Smooth muscle cell (in vitro differentiated cells): Measurements from ENCODE around the gene NCR2. TPM values are rescaled to one million over a fixed set of nuclear protein-coding genes. Genes with fewer than 3 reads are reported as not detected.

Experiments
- DNase-seq: peaks from one replicate; lab custom pipeline; 2025; ENCODE audit not compliant: unreplicated experiment; lab: John Stamatoyannopoulos, UW
- H2AFZ ChIP-seq: fragments of 200-600 bp; sonication (generic); 2 replicates; pipeline ENCODE4 v1.6.0; 2016; ENCODE audit warnings: antibody characterized with exemption, low read depth, mild to moderate bottlenecking
- H3F3A ChIP-seq: fragments of 200-600 bp; sonication (generic); 2 replicates; pipeline ENCODE4 v1.6.0; 2017; ENCODE audit warnings: antibody characterized with exemption, low read depth
- H3K27ac ChIP-seq: fragments of 200-600 bp; sonication (generic); 2 replicates; pipeline ENCODE4 v1.5.1; 2016; ENCODE audit warnings: low read depth, mild to moderate bottlenecking
- H3K27me3 ChIP-seq: fragments of 200-600 bp; sonication (generic); 2 replicates; pipeline ENCODE4 v1.6.1; 2016; ENCODE audit warnings: low read depth, mild to moderate bottlenecking
- H3K36me3 ChIP-seq: fragments of 200-600 bp; sonication (generic); 2 replicates; pipeline ENCODE4 v1.5.1; 2016; ENCODE audit warnings: low read depth
- H3K4me1 ChIP-seq: fragments of 200-600 bp; sonication (generic); 2 replicates; pipeline ENCODE4 v1.5.1; 2016; ENCODE audit warnings: low read depth
- H3K4me2 ChIP-seq: fragments of 200-600 bp; sonication (generic); 2 replicates; pipeline ENCODE4 v1.6.0; 2016; ENCODE audit warnings: mild to moderate bottlenecking
- H3K4me3 ChIP-seq: fragments of 200-600 bp; sonication (generic); 2 replicates; pipeline ENCODE4 v1.5.1; 2016; ENCODE audit warnings: mild to moderate bottlenecking
- H3K79me2 ChIP-seq: fragments of 200-600 bp; sonication (generic); 2 replicates; pipeline ENCODE4 v1.6.0; 2016; ENCODE audit warnings: low read depth, mild to moderate bottlenecking
- H3K9ac ChIP-seq: fragments of 200-600 bp; sonication (generic); 2 replicates; pipeline ENCODE4 v1.6.0; 2016; ENCODE audit warnings: low read depth
- H3K9me3 ChIP-seq: fragments of 200-600 bp; sonication (generic); replicated peaks from 2 replicates; pipeline ENCODE4 v1.5.1; 2016; ENCODE audit warnings: low read depth
- H4K20me1 ChIP-seq: fragments of 200-600 bp; sonication (generic); 2 replicates; pipeline ENCODE4 v1.6.0; 2016; ENCODE audit warnings: low read depth
- CTCF ChIP-seq: fragments of 200-600 bp; sonication (generic); IDR thresholded peaks from 2 replicates; pipeline ENCODE4 v1.5.1; 2017; ENCODE audit warnings: borderline replicate concordance, mild to moderate bottlenecking, antibody characterized with exemption; ENCODE audit not compliant: insufficient read depth, poor library complexity, severe bottlenecking
- WGBS: methylation state at CpG from one replicate; pipeline ENCODE4 v1.1.7; 2016; ENCODE audit warnings: low lambda C conversion rate; 5-methylcytosine and 5-hydroxymethylcytosine counted together
- polyA plus RNA-seq: library from polyadenylated mRNA; unstranded; fragments of >200 nt; fragmentation: Nextera tagmentation; extraction: Ambion mirVana; gene quantifications from 2 replicates; pipeline ENCODE4 v1.2.1, GENCODE V29; 2016
- total RNA-seq: library from RNA; depleted of rRNA; stranded (reverse); fragments of >200 nt; gene quantifications from 2 replicates; pipeline ENCODE4 v1.2.3, GENCODE V29; 2014

The NCR2 gene
- total and polyA plus RNA-seq, 2 experiments from 2014 or later = not detected

- no peaks in the 10 kb centered on the region for H4K20me1 ChIP-seq
- H3K4me3 ChIP-seq = no peak overlapping the region
- H3K36me3 ChIP-seq = no peaks in the 10 kb centered on the region
- H3K79me2 ChIP-seq = no peaks in the 10 kb centered on the region
- no peak for TF ChIP-seq CTCF
- no peaks in the 10 kb centered on the region for H3K27me3 ChIP-seq
- H3K27ac ChIP-seq = no peak overlapping the region
- H3F3A ChIP-seq = no peaks in the 10 kb centered on the region
- WGBS = 61% methylated on average over 3 of the region's 3 CpGs
- no peak overlapping the region for H2AFZ ChIP-seq
- H3K4me1 ChIP-seq = no peaks in the 10 kb centered on the region
- H3K9me3 ChIP-seq = no peaks in the 10 kb centered on the region
- no peak overlapping the region for H3K9ac ChIP-seq
- no peak overlapping the region for H3K4me2 ChIP-seq
- no peak for DNase-seq
These were observed 36.5 kb upstream of the NCR2 start for GRCh38 chr6:41298785-41299502.

- H3K27me3 ChIP-seq = peaks cover 4% of the 10 kb centered on the region
- no peak overlapping the region for H3K4me3 ChIP-seq
- no peak overlapping the region for H2AFZ ChIP-seq
- no peak overlapping the region for H3K4me2 ChIP-seq
- H3K36me3 ChIP-seq = no peaks in the 10 kb centered on the region
- H3K4me1 ChIP-seq = no peaks in the 10 kb centered on the region
- H3K9me3 ChIP-seq = no peaks in the 10 kb centered on the region
- no peak for TF ChIP-seq CTCF
- no peaks in the 10 kb centered on the region for H3F3A ChIP-seq
- H3K27ac ChIP-seq = no peak overlapping the region
- H3K9ac ChIP-seq = no peak overlapping the region
- H4K20me1 ChIP-seq = no peaks in the 10 kb centered on the region
- no peaks in the 10 kb centered on the region for H3K79me2 ChIP-seq
- DNase-seq = no peak
- 96% methylated on average over 5 of the region's 5 CpGs for WGBS
These were observed 32.8 kb upstream of the NCR2 start for GRCh38 chr6:41302638-41303037.

DNA sequence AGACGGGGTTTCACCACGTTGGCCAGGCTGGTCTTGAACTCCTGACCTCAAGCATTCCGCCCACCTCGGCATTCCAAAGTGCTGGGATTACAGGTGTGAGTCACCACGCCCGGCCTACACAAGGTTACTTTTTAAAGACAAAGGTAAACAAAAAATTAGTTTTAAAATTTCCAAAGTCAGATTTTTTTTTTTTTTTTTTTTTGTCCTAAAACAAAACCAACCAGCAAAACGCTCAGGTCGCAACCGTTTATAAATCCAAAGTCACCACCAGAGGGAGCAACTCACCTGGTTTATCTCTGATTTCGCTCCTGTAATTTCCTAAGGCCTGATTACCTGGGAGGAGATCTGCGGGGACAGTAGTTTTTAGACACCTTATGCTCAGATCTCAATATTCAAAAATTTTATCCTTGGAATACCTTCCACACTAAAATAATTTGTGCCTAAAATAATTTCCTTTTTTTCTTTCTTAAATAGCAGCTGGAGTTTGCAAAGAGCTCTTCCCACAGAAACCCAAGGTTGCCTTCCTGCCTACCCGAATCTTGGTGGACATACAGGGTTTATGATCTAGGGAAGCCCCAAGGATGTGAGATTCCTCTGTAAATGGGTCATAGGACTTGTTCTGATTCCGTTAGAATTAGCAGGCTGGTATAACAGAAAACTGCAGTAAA, 29.1 kb upstream of the NCR2 start:
- H3K27ac ChIP-seq = no peak overlapping the region
- H3F3A ChIP-seq = no peaks in the 10 kb centered on the region
- H3K4me2 ChIP-seq = no peak overlapping the region
- H3K36me3 ChIP-seq = no peaks in the 10 kb centered on the region
- H3K4me1 ChIP-seq = no peaks in the 10 kb centered on the region
- DNase-seq = no peak
- no peaks in the 10 kb centered on the region for H3K9me3 ChIP-seq
- no peaks in the 10 kb centered on the region for H3K79me2 ChIP-seq
- 42% methylated on average over 13 of the region's 13 CpGs for WGBS
- no peak overlapping the region for H3K4me3 ChIP-seq
- H2AFZ ChIP-seq = no peak overlapping the region
- H4K20me1 ChIP-seq = no peaks in the 10 kb centered on the region
- peaks cover 11% of the 10 kb centered on the region for H3K27me3 ChIP-seq
- peak; percentile 60 for TF ChIP-seq CTCF
- H3K9ac ChIP-seq = no peak overlapping the region
